OCI-LY3 (cell line): ENCODE results near the gene LILRB3.

ENCODE experiments used
- CTCF ChIP-seq: fragments of 200-600, 300-600 bp; sonication (generic); IDR thresholded peaks from 2 replicates; pipeline ENCODE4 v1.5.1; 2014; ENCODE audit warnings: antibody characterized with exemption, low read length, low read depth
- EZH2phosphoT487 ChIP-seq: fragments of 200-600 bp; shearing (Covaris generic); IDR thresholded peaks from 2 replicates; pipeline ENCODE4 v1.6.1; 2018; ENCODE audit warnings: antibody characterized with exemption, mixed run types, low read depth

DNA sequence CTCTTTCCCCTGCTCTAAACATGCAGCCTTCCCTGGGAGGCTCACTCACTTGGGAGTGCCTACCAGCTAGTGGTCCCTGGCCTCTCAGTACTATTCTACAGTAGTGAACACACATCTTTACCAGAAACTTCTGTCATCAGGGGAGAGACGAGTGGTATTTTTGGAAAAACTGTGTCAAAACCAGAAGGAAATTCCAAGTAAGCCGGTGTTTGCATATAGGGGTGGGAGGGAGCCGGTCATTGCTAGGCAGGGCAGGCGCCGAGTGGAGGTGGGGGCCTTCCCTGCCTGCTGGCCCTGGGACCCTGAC, 15.2 kb downstream of the LILRB3 start:
- TF ChIP-seq EZH2phosphoT487 (no peak), CTCF (no peak)
